BLaER1 treated with 17β-estradiol and CSF1 and Interleukin-3, amounts not matched to agents 10 nM and 100 nM (cell line): Measurements from ENCODE around the gene CPT1B.

Experiments
- H3K27ac ChIP-seq, 11 experiments: shearing (Covaris generic); formaldehyde crosslinking; 2 replicates each; pipeline ENCODE4 v1.8.1; 2022
- H3K27me3 ChIP-seq, 11 experiments: shearing (Covaris generic); formaldehyde crosslinking; 2 replicates each; pipeline ENCODE4 v1.8.1; 2022
- H3K36me3 ChIP-seq, 11 experiments: shearing (Covaris generic); formaldehyde crosslinking; 2 replicates each; pipeline ENCODE4 v1.8.1; 2022
- H3K4me1 ChIP-seq, 10 experiments: shearing (Covaris generic); formaldehyde crosslinking; 2 replicates each; pipeline ENCODE4 v1.8.1; 2022
- H3K4me2 ChIP-seq, 11 experiments: shearing (Covaris generic); formaldehyde crosslinking; 2 replicates each; pipeline ENCODE4 v1.8.1; 2022
- H3K4me3 ChIP-seq, 10 experiments: shearing (Covaris generic); formaldehyde crosslinking; 2 replicates each; pipeline ENCODE4 v1.8.1; 2022
- H3K9ac ChIP-seq, 11 experiments: shearing (Covaris generic); formaldehyde crosslinking; 2 replicates each; pipeline ENCODE4 v1.8.1; 2022
- H3K9me3 ChIP-seq, 11 experiments: shearing (Covaris generic); formaldehyde crosslinking; replicated peaks in 1 of 11; 2 replicates each; pipeline ENCODE4 v1.8.1; 2022
- H4K20me1 ChIP-seq, 11 experiments: shearing (Covaris generic); formaldehyde crosslinking; 2 replicates each; pipeline ENCODE4 v1.8.1; 2022
- Cebpa-rat ChIP-seq, 11 experiments: shearing (Covaris generic); IDR thresholded peaks; 2 replicates each; pipeline ENCODE4 v1.8.1; 2022

CPT1B gene

GRCh38 chr22:50563413-50564160 lies 14.6 kb downstream of the CPT1B start:
- Histone ChIP-seq H3K4me2 (peak overlapping the region; percentile 83 to 99 (median 94)), H3K27ac (peak overlapping the region in 3 of 11 experiments; percentile 0 to 20 (median 13); a peak in 2 of 22 replicates), H3K9ac (peak overlapping the region in 9 of 11 experiments; percentile 31 to 72 (median 51); a peak in 14 of 22 replicates), H3K4me1 (peaks cover 7 to 13% (median 11%) of the 10 kb centered on the region in 10 experiments; a peak in 18 of 20 replicates), H3K36me3 (peaks cover 11 to 19% (median 14%) of the 10 kb centered on the region in 11 experiments), H3K9me3 (no peaks in the 10 kb centered on the region; a peak in 1 of 22 replicates), H4K20me1 (peaks cover 0 to 4% (median 0%) of the 10 kb centered on the region in 11 experiments; a peak in 1 of 22 replicates), H3K27me3 (peaks cover 7 to 23% (median 19%) of the 10 kb centered on the region in 11 experiments; a peak in 18 of 22 replicates), H3K4me3 (peak overlapping the region; percentile 49 to 71 (median 58))
- no peak for TF ChIP-seq Cebpa-rat (IDR thresholded peaks at IDR 0.05)

- H3K9me3 ChIP-seq, result no peaks in the 10 kb centered on the region
- peak within 1 kb of the TSS in 3 of 11 experiments; percentile 0 to 20 (median 13); a peak in 2 of 22 replicates for H3K27ac ChIP-seq
- peak within 1 kb of the TSS in 9 of 11 experiments; percentile 31 to 72 (median 51); a peak in 14 of 22 replicates for H3K9ac ChIP-seq
These were observed 15.5 kb downstream of the CPT1B start, which contains the start of gene SYCE3 for GRCh38 chr22:50562523-50563412. Gene SYCE3, minus strand, starts transcription at chr22:50562919. Its CDS starts 6,514 bp downstream, at chr22:50556405.

GRCh38 chr22:50561401-50562358 lies 16.5 kb downstream of the CPT1B start:
- Histone ChIP-seq H3K27me3 (peaks cover 7 to 23% (median 19%) of the 10 kb centered on the region in 11 experiments; a peak in 18 of 22 replicates), H3K4me2 (no peak overlapping the region), H4K20me1 (no peaks in the 10 kb centered on the region; a peak in 1 of 22 replicates), H3K9ac (no peak overlapping the region), H3K4me1 (peaks cover 7 to 11% (median 9%) of the 10 kb centered on the region in 10 experiments; a peak in 18 of 20 replicates), H3K4me3 (no peak overlapping the region), H3K27ac (no peak overlapping the region), H3K9me3 (no peaks in the 10 kb centered on the region), H3K36me3 (no peaks in the 10 kb centered on the region)
- TF ChIP-seq Cebpa-rat (IDR thresholded peaks at IDR 0.05), result no peak

More at GRCh38 chr22:50562523-50563412, 15.5 kb downstream of the CPT1B start, which contains the start of gene SYCE3:
- Histone ChIP-seq H3K36me3 (peaks cover 3 to 10% (median 6%) of the 10 kb centered on the region in 11 experiments; a peak in 21 of 22 replicates), H3K27me3 (peaks cover 7 to 23% (median 19%) of the 10 kb centered on the region in 11 experiments; a peak in 18 of 22 replicates), H3K4me3 (peak within 1 kb of the TSS; percentile 49 to 71 (median 58)), H3K4me1 (peaks cover 7 to 11% (median 9%) of the 10 kb centered on the region in 10 experiments; a peak in 18 of 20 replicates), H4K20me1 (no peaks in the 10 kb centered on the region; a peak in 1 of 22 replicates), H3K4me2 (peak within 1 kb of the TSS; percentile 83 to 99 (median 94))
- no peak for TF ChIP-seq Cebpa-rat (IDR thresholded peaks at IDR 0.05)

- Histone ChIP-seq H3K9ac (no peak overlapping the region), H3K4me2 (no peak overlapping the region), H3K9me3 (no peaks in the 10 kb centered on the region), H3K4me3 (no peak overlapping the region), H3K27ac (no peak overlapping the region), H3K4me1 (peaks cover 7 to 11% (median 9%) of the 10 kb centered on the region in 10 experiments; a peak in 18 of 20 replicates), H3K36me3 (no peaks in the 10 kb centered on the region), H4K20me1 (no peaks in the 10 kb centered on the region; a peak in 1 of 22 replicates), H3K27me3 (peaks cover 7 to 22% (median 19%) of the 10 kb centered on the region in 11 experiments; a peak in 18 of 22 replicates)
- TF ChIP-seq Cebpa-rat (IDR thresholded peaks at IDR 0.05), result no peak
These were observed 18.2 kb downstream of the CPT1B start for GRCh38 chr22:50560034-50560433.

GRCh38 chr22:50556703-50557102 lies 21.5 kb downstream of the CPT1B start:
- Histone ChIP-seq H3K4me1 (no peaks in the 10 kb centered on the region), H3K36me3 (no peaks in the 10 kb centered on the region), H3K4me3 (no peak overlapping the region), H3K27me3 (no peaks in the 10 kb centered on the region), H3K4me2 (no peak overlapping the region), H3K27ac (no peak overlapping the region), H4K20me1 (no peaks in the 10 kb centered on the region; a peak in 1 of 22 replicates), H3K9me3 (no peaks in the 10 kb centered on the region), H3K9ac (no peak overlapping the region)
- no peak for TF ChIP-seq Cebpa-rat (IDR thresholded peaks at IDR 0.05)

- Histone ChIP-seq H3K9ac (no peak overlapping the region), H3K9me3 (no peaks in the 10 kb centered on the region), H3K27ac (no peak overlapping the region), H3K4me1 (peaks cover 20 to 30% (median 22%) of the 10 kb centered on the region in 10 experiments), H3K4me2 (no peak overlapping the region), H3K36me3 (no peaks in the 10 kb centered on the region), H4K20me1 (no peaks in the 10 kb centered on the region; a peak in 1 of 22 replicates), H3K27me3 (peaks cover 0 to 19% (median 8%) of the 10 kb centered on the region in 11 experiments; a peak in 13 of 22 replicates), H3K4me3 (no peak overlapping the region)
- TF ChIP-seq Cebpa-rat (IDR thresholded peaks at IDR 0.05), result no peak
These were observed 24.9 kb downstream of the CPT1B start for GRCh38 chr22:50553310-50553709.

- no peak overlapping the region for H3K27ac ChIP-seq
- TF ChIP-seq Cebpa-rat (IDR thresholded peaks at IDR 0.05), result no peak
- no peaks in the 10 kb centered on the region for H3K9me3 ChIP-seq
These were observed 27.0 kb downstream of the CPT1B start for GRCh38 chr22:50551160-50551752.

More at GRCh38 chr22:50551160-50551752, 27.0 kb downstream of the CPT1B start:
- Histone ChIP-seq H3K9ac (no peak overlapping the region), H3K27me3 (peaks cover 0 to 36% (median 8%) of the 10 kb centered on the region in 11 experiments; a peak in 14 of 22 replicates), H3K4me3 (no peak overlapping the region), H3K4me1 (peaks cover 28 to 47% (median 39%) of the 10 kb centered on the region in 10 experiments), H4K20me1 (no peaks in the 10 kb centered on the region; a peak in 1 of 22 replicates), H3K36me3 (no peaks in the 10 kb centered on the region), H3K4me2 (no peak overlapping the region; a peak in 1 of 22 replicates)
